Gastrocnemius medialis (tissue), 4 donors: ENCODE measurements around the gene PRODH. TPM values are rescaled to one million over a fixed set of nuclear protein-coding genes. Genes with fewer than 3 reads are reported as not detected.

ENCODE experiments used
- ATAC-seq, 2 donors: fragments of 150-250 bp; one replicate each; pipeline ENCODE4 v1.9.1; 2016
- DNase-seq, 2 donors: peaks; one replicate each; pipeline ENCODE4 v3.0.0-alpha.2; 2019
- H3K27ac ChIP-seq, 4 donors: fragments of 200-600 bp; sonication (generic); 1 replicate in 1 of 4; 2 replicates in 3 of 4; pipeline ENCODE4 v1.5.1; 2016 to 2018; ENCODE audit warnings: mild to moderate bottlenecking in 2 of 4, moderate library complexity in 1 of 4
- H3K27me3 ChIP-seq, 3 donors: fragments of 200-600 bp; sonication (generic) in 2 of 3; 1 replicate in 1 of 3; 2 replicates in 2 of 3; pipeline versions ENCODE4 v1.5.1 to v1.6.0; 2016 to 2019; ENCODE audit warnings: mild to moderate bottlenecking in 1 of 3, moderate library complexity in 1 of 3
- H3K36me3 ChIP-seq, 2 donors: fragments of 200-600 bp; sonication (generic) in 1 of 2; one replicate each; pipeline ENCODE4 v1.5.1; 2017 to 2018
- H3K4me1 ChIP-seq, 2 donors: fragments of 200-600 bp; sonication (generic) in 1 of 2; one replicate each; pipeline ENCODE4 v1.5.1; 2016 to 2017; ENCODE audit warnings: mild to moderate bottlenecking in 2 of 2
- H3K4me3 ChIP-seq, 4 donors: fragments of 200-600 bp; sonication (generic) in 3 of 4; 1 replicate in 1 of 4; 2 replicates in 3 of 4; pipeline ENCODE4 v1.5.1; 2016 to 2019; ENCODE audit warnings: mild to moderate bottlenecking in 2 of 4
- H3K9me3 ChIP-seq, 3 donors: fragments of 200-600 bp; sonication (generic) in 2 of 3; 1 replicate in 1 of 3; 2 replicates in 2 of 3; pipeline ENCODE4 v1.5.1; 2016 to 2019
- POLR2A ChIP-seq, 2 donors: fragments of 450-650 bp; IDR thresholded peaks; one replicate each; pipeline ENCODE4 v1.6.1; 2017; ENCODE audit warnings: antibody characterized with exemption in 2 of 2, mild to moderate bottlenecking in 2 of 2, moderate library complexity in 2 of 2
- in situ Hi-C, 4 donors: fragments of 200-750 bp; cut with MboI; loops; one replicate each; pipeline versions ENCODE4 v1.15.0 to v1.8.0; 2017; ENCODE audit warnings: low sequenced_read_pairs in 4 of 4
- intact Hi-C: fragments of 100-400 bp; cut with DNase I; formaldehyde crosslinking; loops from one replicate; pipeline ENCODE4 v1.15.1; 2023; ENCODE audit warnings: low total_unique reads
- total RNA-seq, 4 donors: library from RNA; depleted of rRNA; stranded (reverse); fragments of >200 nt; gene quantifications; one replicate each; pipeline versions ENCODE4 v1.1.0 to v1.2.3, GENCODE V29; 2016
- TF ChIP-seq, protein P1 (sequence below), 5 experiments: fragments of 450-650 bp in 3 of 5; fragments of 200-600 bp in 2 of 5; sonication (generic) in 2 of 5; IDR thresholded peaks in 4 of 5; conservative IDR thresholded peaks in 1 of 5; 1 replicate in 4 of 5; 2 replicates in 1 of 5; pipeline ENCODE4 v1.5.1; 2016 to 2019; ENCODE audit warnings: antibody characterized with exemption in 5 of 5, mild to moderate bottlenecking in 3 of 5, moderate library complexity in 3 of 5

Gene PRODH
- total RNA-seq, 4 donors from 2014 or later: 7.1 to 74.9 (median 14.4) TPM

DNA sequence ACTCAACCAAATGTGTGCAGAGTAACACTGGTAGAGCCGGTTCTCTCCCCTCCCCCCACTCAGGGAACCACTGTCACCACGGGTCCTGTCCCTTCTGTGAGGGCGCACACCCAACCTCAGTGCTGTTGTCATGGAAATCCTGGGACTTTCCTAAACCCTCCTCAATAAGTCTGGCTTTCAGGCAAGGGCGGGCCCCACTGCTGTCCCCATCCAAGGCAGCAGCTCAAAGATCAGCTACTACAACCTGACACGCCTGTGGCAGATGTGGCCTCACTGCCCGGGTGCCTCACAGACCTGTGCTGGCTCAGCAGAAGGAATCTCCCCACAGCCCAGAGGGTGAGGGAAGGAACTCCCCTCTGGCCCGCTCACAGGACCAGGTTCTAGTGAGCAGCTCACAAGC is 2.2 kb downstream of the PRODH start:
- intact Hi-C loops: no loop called here
- no peak for TF ChIP-seq POLR2A (IDR thresholded peaks at IDR 0.05)
- TF ChIP-seq, protein P1, sequence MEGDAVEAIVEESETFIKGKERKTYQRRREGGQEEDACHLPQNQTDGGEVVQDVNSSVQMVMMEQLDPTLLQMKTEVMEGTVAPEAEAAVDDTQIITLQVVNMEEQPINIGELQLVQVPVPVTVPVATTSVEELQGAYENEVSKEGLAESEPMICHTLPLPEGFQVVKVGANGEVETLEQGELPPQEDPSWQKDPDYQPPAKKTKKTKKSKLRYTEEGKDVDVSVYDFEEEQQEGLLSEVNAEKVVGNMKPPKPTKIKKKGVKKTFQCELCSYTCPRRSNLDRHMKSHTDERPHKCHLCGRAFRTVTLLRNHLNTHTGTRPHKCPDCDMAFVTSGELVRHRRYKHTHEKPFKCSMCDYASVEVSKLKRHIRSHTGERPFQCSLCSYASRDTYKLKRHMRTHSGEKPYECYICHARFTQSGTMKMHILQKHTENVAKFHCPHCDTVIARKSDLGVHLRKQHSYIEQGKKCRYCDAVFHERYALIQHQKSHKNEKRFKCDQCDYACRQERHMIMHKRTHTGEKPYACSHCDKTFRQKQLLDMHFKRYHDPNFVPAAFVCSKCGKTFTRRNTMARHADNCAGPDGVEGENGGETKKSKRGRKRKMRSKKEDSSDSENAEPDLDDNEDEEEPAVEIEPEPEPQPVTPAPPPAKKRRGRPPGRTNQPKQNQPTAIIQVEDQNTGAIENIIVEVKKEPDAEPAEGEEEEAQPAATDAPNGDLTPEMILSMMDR (IDR thresholded peaks at IDR 0.05 in 4 of 5, conservative IDR thresholded peaks at IDR 0.05 in 1 of 5): no peak
- Histone ChIP-seq H3K4me3 (no peak overlapping the region), H3K9me3 (no peaks in the 10 kb centered on the region), H3K36me3 (no peaks in the 10 kb centered on the region), H3K27ac (no peak overlapping the region), H3K27me3 (no peaks in the 10 kb centered on the region), H3K4me1 (no peaks in the 10 kb centered on the region)
- in situ Hi-C loops: no loop called here
- no peak for ATAC-seq
- DNase-seq: no peak

DNA sequence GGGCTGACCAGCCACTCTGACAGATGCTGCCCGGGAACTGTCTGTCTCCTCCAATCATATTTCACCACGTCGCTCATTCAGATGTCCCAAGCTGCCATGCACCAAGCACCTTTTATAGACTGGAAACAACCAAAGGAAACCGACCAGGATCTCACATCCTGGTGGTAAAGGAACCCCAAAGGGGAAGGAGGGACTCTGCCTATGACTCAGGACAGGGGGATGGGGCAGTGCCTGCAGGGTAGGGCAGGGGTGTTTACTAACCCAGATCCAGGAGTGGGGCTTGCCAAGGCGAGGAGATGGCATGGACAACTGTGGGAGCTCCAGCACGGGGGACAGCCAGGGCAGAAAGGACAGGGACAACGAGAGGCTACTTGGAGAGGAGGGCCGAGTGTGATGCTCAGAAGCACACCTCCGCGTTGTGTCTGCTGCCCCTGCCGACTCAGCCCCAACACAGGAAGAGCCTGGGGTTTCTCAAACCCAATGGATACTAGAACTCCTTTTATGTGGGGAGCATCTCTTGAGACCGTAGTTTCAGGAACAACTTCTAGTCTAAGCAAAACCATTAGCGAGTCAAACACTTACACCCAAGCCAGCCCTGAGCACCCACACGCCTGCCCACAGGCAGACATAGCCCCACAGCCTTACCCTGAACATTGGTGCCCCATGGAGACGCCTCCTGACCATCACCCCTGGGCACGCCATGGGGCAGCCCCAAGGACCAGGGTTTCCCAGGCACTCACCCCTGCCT is 4.0 kb downstream of the PRODH start:
- in situ Hi-C loops: no loop called here
- no peak for TF ChIP-seq POLR2A (IDR thresholded peaks at IDR 0.05)
- TF ChIP-seq, protein P1 (IDR thresholded peaks at IDR 0.05 in 4 of 5, conservative IDR thresholded peaks at IDR 0.05 in 1 of 5): no peak
- ATAC-seq (no peak), DNase-seq (no peak)
- H3K4me3 ChIP-seq: no peak overlapping the region
- no peaks in the 10 kb centered on the region for H3K4me1 ChIP-seq
- H3K27ac ChIP-seq: no peak overlapping the region
- H3K27me3 ChIP-seq: no peaks in the 10 kb centered on the region
- no peaks in the 10 kb centered on the region for H3K36me3 ChIP-seq
- H3K9me3 ChIP-seq: no peaks in the 10 kb centered on the region
- intact Hi-C loops: no loop called here

DNA sequence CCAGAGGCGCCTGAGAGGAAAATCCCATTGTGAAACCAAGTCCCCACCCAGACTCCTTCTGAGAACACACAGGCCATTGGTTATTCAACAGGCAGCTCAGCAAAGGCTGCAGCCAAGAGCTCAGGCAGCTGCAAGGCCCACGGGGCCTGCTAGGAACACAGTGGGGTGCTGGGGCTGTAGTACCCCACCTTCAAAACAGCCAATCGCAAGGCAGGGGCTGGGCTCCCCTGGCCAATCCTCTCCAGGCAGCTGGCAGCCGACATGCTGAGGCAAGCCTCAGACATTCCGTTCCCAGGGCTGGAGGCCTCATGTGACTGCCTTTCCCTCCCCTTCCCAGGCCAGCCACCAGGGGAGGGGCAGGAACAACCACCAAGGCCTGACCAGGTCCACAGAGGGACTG is 6.6 kb downstream of the PRODH start:
- H3K36me3 ChIP-seq: no peaks in the 10 kb centered on the region
- intact Hi-C loops (no loop called here), in situ Hi-C loops (no loop called here)
- no peak for TF ChIP-seq POLR2A (IDR thresholded peaks at IDR 0.05)
- TF ChIP-seq, protein P1 (IDR thresholded peaks at IDR 0.05 in 4 of 5, conservative IDR thresholded peaks at IDR 0.05 in 1 of 5): no peak
- H3K27me3 ChIP-seq: no peaks in the 10 kb centered on the region
- DNase-seq: peak; percentile 63 to 65
- H3K27ac ChIP-seq: peak overlapping the region; percentile 52 to 71 (median 65)
- H3K9me3 ChIP-seq: no peaks in the 10 kb centered on the region
- H3K4me1 ChIP-seq: no peaks in the 10 kb centered on the region
- H3K4me3 ChIP-seq: no peak overlapping the region
- peak; percentile 66 to 72 for ATAC-seq

DNA sequence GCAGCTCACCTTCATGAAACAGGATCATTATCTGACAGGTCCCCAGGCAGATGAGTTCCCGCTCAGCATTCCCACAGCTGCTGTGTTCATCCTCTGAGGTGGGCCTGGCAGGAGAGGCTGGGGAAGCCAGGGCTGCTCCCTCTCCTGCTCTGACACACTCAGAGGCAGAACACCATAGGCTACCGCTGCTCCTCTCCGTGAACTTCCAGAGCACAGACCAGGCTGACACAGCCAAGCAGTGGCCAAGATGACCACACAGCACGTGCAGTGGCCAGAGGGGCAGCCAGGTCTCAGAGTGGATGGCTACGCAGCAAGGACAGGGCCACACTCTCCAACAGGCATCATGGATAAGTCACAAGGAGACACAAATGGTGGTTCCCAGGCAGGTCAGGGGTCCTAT is 8.5 kb downstream of the PRODH start:
- in situ Hi-C loops: no loop called here
- DNase-seq: no peak
- TF ChIP-seq, protein P1 (IDR thresholded peaks at IDR 0.05 in 4 of 5, conservative IDR thresholded peaks at IDR 0.05 in 1 of 5): no peak
- no peak for TF ChIP-seq POLR2A (IDR thresholded peaks at IDR 0.05)

More for the DNA sequence above, 8.5 kb downstream of the PRODH start:
- H3K4me1 ChIP-seq: no peaks in the 10 kb centered on the region
- no peaks in the 10 kb centered on the region for H3K9me3 ChIP-seq
- no peak overlapping the region for H3K4me3 ChIP-seq
- H3K27ac ChIP-seq: no peak overlapping the region
- no peaks in the 10 kb centered on the region for H3K36me3 ChIP-seq
- intact Hi-C loops: no loop called here
- H3K27me3 ChIP-seq: no peaks in the 10 kb centered on the region
- ATAC-seq: peak; percentile 27 to 40
